GM08714 (cell line): ENCODE data around the gene UNC93A.
"Not testable (repeated sequence)": the region's sequence is repeated elsewhere in the genome, so short reads cannot be mapped to it uniquely, and the experiment has no call there.

Experiments
- H3K4me3 ChIP-seq: fragments of 200-500 bp; sonication (Bioruptor generic); 2 replicates; pipeline ENCODE4 v1.5.1; 2014; ENCODE audit warnings: mild to moderate bottlenecking, low read length, inconsistent platforms
- ZNF274 ChIP-seq: IDR thresholded peaks from 2 replicates; pipeline ENCODE4 v1.6.1; 2012; ENCODE audit warnings: mild to moderate bottlenecking, low read depth, low read length

UNC93A gene

DNA sequence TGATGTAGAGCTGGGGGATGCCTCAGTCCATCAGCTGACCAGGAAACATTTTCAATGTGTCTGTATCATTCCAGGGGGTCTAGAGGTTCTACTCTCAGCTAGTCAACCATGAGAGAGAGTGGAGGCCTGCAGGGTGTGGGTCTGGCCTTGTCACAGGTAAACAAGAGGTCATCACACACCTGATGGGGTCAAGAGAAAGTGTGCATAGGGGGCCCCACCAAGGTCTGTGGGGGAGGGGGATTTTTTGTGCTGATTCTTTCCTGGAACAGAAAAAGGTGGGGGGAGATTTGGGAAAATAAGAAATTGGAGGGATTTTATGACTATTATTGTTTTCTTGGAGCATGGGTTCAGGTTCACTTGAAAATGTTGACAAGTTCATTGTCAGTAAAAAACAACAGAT lies 8.9 kb upstream of the UNC93A start:
- TF ChIP-seq ZNF274: no peak
- no peak overlapping the region for H3K4me3 ChIP-seq

DNA sequence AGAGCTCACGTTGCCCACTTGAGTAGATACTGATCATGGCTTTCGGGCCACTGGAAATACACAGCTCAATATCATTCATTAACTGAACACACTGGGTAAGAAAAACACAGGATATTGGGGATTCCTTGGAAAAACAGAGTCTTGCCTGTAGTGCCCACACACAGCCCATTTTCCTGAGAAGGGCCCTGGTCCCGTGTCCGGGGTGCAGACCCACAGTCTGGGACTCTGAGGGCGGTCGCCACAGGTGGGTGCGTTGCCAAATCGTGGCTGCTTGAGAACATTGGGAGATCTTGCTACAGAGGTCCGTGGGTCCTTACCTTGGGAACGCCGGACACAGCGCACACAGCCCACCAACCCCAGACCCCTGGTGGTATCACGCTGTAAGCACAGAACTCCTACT lies 6.5 kb upstream of the UNC93A start:
- not testable (repeated sequence) for H3K4me3 ChIP-seq

DNA sequence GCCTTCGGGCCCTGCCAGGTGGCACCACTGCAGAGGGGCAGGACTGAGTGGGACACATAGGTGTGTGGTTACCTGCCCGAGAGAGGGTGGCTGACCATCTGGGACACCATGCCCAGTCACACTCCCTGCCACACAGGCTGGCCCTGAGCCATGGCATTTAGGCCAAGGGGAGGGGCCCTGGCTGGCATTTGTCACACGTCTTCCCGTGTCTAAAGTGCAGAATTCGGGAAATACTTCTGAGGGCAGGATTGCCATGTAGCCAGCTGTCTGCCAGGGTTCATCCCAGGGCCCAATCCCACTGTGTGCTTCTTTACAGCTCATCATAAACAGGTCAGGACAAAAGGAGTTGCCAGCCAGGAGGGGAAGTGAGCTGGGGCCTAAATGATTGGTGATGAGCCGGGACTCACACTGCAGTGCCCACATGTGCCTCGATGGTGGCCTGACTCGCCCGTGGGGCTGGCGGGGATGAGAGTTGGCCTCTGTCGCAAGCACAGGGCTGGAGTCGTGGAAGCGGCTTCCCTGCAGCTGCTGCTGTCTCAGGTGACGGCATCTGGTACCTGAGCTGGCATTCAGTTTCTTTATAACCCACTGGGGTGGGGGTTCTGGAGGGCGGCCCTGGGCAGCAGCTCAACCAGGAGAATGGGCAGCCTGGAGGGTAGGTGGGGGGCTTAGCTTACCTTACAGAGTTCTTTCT lies 5.9 kb upstream of the UNC93A start:
- H3K4me3 ChIP-seq: no peak overlapping the region
- no peak for TF ChIP-seq ZNF274

DNA sequence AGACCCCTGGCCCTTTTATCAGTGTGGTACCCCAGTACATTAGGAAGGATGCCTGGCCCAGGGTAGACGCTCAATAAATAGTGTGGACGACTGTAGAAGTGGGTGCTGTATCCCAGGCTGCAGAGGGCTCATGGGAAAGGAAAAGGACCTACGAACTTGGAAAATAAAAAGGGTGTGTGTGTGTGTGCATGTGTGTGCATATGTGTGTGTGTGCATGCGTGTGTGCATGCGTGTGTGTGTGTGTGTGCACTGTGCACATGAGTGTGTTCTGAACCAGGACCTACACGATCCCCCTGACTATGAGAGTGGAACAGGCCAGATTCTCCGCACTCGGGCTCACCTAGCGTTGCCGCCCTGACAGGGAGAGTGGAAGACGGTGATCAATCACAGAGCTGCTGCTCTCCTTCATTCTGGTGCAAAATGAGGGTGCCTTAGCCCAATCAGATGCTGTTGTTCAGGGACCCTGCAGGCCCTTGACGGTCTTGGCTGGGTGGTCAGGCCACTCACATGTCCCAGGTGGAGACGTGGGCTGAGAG lies 3.5 kb upstream of the UNC93A start:
- no peak overlapping the region for H3K4me3 ChIP-seq
- no peak for TF ChIP-seq ZNF274

DNA sequence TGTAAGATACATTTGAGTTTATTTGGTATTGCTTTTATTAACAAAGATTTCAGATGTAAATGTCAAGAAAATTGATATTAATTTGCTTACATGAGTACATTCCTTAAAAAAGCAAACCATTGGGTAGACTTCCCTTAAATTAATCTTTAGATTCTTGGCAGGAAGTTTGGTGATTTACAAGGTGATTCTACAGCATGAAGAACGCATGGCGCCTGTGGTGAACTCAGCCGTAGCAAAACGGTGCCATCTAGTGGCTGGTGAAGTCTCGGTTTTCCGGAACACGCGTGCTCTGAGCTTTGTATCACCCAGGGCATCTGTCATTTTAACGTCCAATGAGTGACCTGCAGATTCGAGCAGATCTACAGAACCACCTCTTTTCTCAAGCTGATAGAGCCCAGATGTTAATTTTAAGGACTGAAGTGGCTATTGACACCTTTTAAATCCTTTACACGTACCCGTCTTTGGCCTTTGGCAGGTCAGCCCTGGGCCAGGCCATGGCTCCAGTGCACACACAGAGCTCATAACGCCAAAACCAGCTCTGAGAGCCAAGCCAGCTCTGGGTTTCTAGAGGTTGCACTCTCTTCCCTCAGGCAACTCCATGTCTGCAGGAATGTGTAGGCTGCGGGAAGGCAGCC lies 2.4 kb upstream of the UNC93A start:
- H3K4me3 ChIP-seq: not testable (repeated sequence)

DNA sequence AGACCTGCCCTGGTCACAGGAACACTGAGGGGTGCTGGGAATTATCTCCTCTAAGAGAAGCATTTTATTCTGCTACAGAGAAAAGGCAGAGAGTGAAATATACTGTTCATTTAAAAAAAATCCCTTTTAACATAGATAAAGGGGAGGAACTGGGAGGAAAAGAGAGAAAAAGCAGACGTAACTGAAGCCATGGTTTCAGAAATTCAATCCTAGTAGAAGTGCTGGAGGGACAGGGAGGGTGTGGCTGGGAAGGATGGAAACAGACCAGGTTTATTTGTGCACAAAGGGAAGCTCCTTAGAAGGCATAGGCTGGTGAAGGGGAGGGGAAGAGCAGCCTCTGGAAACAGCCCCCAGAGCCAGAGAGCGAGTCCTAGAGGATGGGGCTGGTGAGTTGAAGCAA lies 1.8 kb upstream of the UNC93A start:
- H3K4me3 ChIP-seq: not testable (repeated sequence)

DNA sequence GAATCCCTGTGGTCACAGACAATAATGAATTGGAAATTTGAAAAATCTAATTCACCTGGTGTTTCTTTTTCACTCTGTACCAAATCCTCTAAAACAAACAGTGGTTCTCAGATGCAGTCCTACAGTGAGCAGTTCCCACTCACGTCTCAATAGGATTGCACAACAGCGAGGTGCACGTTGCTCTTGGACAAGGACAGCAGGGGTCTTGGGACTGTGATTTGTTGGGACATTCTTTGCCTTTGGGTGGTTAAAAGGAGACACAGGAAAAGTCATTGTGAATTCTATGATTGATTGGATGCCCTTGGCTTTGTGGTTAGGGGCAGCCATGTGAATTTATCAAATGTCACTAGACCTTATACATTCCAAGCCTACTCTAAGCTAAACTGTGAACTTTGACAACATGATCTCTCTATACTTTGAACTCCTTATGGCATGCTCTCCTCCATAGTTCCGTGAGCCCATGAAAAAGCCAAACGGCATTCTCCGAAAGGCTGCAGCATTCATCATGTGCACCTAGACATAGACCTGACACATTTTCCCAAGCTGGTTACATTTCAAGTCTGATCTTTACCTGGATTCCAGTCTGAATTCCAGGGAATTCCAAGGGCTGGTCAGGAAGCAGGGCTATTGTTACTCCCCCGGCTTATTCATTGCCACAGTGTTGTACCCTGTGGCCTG lies 647 bp downstream of the UNC93A start:
- TF ChIP-seq ZNF274: no peak
- no peak overlapping the region for H3K4me3 ChIP-seq

DNA sequence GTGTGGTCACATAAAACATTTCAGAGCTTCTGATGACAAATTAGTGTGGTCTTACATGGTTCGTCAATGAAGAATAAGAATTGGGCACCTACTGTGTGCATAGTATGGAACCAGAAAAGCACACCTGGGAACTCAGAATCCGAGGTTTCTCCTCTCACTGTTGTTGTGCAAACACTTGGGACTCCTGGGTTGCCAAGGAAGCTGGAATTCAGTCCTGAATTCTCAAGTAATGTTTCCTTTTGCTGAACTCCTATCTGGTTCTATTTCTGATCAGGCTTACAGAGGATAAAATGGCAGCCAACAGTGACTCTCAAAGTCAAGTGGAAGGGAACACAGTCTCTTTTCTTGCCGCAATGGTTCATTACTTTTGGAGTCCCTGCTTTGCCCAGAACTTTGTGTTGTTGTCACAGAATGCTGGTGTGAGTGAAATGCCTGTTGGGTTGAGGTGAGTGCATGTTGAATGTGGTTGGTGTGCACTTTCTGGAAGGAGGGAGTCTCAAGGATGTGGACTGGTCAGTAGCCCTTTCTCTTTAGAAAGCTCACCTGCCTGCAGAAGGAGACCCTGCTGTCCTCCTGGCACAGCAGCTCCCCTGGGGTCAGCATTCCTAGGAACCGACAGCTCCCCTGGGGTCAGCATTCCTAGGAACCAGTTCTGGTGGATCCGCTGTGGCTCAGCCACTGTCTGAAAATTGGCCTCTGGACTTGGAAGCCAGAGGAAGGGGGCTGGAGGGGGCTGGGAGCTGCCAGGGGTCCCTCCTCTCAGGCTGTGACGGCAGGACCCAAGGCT lies 1.4 kb downstream of the UNC93A start:
- no peak for TF ChIP-seq ZNF274
- H3K4me3 ChIP-seq: no peak overlapping the region

DNA sequence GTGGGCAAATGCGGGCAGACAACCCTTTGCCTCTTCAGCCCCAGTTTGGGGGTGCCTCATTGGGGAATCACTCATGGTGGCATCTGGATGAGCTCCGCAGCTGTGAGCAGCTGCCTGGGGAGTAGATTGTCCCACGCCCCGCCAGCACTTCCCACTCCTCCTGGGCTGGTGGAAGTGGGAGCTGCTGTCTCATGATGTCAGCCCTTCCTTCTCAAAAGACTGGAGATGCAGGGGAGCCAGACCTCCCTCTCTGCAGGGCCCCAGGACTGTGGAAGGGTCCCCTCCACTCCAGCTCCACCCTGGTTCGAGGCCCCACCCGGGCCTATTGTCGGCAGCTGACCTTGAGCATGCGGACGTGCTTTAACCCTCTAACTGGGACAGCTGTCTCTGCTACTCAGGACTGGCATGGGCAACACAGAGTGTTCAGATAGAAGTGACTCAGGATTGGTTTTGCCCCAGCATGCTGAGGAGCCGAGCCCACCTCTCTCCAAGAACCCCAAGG lies 2.0 kb downstream of the UNC93A start:
- H3K4me3 ChIP-seq: no peak overlapping the region
- TF ChIP-seq ZNF274: no peak

DNA sequence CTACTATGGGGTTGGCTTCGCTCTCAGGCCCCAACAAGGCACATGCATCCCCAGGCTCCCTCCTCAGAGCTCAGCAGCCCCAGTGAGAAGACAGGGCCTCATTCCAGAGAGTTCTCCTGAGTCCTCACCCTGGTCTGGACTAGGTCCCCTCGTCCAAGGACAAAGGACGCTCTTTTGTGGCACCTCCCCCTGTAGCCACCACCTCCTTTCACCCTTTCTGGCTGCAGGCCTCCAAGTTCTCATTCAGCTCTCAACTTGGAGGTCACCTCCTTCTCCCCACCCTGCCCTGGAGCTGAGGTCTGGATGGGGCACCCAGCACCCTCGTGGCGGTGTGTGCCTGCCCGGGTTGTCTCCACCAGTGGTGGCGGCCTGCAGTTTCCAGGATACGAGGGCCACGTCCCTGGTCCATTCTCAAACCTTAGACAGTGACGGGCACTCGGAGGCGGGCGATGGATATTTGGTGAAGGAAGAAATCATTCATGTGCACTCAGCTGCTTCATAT lies 2.5 kb downstream of the UNC93A start:
- no peak overlapping the region for H3K4me3 ChIP-seq
- no peak for TF ChIP-seq ZNF274

DNA sequence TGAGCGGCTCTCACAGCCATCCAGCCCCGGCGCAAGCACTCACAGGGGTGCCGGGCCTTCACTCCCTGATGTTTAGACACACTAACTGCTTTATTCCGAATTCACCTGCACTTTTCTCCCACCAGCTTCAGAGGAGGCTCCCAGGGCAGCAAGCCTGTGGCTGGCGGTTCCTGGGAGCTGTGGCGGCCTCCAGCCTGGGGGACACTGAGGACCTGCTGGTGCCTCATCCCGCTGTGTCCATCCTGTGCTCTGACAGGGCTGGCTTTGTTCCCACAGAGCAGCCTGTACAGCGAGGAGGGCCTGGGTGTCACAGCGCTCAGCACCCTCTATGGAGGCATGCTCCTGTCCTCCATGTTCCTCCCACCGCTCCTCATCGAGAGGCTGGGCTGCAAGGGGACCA lies 3.1 kb downstream of the UNC93A start:
- H3K4me3 ChIP-seq: no peak overlapping the region
- TF ChIP-seq ZNF274: no peak

DNA sequence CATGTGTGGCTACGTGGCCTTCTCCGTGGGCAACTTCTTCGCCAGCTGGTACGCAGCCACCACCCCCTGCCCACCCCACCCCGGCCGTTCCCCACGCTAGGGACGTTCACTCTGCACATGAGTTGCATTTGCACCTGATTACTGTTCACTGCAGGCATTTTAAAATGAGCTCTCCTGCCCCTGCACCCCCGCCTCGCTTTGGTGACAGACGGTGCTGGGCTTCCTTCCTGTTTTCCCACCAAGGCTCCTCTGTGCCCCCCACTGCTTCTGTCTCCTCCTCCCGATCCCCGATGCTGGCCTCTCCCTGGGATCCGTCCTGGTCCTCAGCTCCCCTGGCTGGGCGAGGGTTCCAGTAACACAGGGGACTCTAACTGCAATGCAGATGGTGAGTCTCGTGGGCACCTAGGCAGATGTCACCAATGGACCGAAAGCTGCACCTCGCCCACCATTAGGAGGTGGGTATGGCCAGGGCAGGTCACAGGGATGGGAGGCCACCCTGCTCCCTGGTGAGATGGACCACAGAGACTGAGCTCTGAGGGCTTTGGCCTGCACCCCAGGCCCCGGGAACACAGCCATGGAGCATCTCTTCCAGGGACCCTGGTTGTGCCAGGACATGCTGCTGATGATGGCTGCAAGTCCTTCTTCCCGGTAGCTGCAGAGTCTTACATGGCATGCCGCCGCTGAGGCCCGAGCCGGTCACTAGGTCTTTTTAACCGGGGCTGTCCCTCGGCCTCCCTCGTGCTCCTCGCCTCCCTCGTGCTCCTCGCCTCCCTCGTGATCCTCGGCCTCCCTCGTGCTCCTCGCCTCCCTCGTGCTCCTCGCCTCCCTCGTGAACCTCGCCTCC lies 3.8 kb downstream of the UNC93A start:
- H3K4me3 ChIP-seq: no peak overlapping the region
- TF ChIP-seq ZNF274: no peak

DNA sequence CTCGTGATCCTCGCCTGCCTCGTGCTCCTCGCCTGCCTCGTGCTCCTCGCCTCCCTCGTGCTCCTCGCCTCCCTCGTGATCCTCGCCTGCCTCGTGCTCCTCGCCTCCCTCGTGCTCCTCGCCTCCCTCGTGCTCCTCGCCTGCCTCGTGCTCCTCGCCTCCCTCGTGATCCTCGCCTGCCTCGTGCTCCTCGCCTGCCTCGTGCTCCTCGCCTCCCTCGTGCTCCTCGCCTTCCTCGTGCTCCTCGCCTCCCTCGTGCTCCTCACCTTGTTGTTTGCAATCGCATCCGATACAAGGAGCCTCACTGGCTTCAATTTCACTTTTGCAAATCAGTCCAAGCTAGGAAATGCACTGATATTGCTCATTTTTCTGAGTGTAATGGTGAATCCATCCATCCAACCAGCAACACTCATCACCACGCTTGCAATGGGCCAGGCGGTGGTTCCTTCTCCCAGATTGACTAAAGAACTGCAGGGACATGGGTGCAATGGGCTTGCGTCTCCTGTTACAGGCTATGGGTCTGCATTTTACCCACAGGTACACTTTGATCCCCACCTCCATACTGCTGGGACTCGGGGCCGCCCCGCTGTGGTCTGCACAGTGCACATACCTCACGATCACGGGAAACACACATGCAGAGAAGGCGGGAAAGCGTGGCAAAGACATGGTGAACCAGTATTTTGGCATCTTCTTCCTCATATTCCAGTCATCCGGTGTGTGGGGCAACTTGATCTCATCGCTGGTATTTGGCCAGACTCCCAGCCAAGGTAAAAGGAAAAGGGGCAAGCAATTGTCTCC lies 4.6 kb downstream of the UNC93A start:
- TF ChIP-seq ZNF274: no peak
- no peak overlapping the region for H3K4me3 ChIP-seq
